Measurements from ENCODE around the gene TOPBP1.
"Not testable (repeated sequence)": the region's sequence is repeated elsewhere in the genome, so short reads cannot be mapped to it uniquely, and the experiment has no call there.

Gene TOPBP1

DNA sequence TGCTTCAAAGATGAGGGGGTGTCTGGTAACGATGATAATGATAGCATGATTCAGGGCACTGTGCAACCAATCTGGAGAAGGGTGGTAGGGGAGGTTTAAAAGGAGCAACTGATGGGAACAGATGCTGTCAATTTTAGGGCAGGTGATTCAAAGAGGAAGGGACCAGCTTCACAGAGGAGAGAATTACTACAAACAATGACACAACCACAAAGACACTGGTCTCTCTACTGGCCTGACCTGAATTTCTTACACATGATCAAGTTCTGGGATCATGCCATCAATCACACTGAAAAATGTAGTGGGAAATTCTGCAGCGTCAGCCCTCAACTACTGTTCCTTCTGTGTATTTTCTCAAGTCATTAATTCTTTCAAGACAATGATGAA, 90.8 kb downstream of the TOPBP1 start:
- no peak for DNase-seq (ENCODE audit: low spot score)

GRCh38 chr3:133570139-133570936, 91.4 kb downstream of the TOPBP1 start:
- no peak for DNase-seq (ENCODE audit: low spot score)

DNA sequence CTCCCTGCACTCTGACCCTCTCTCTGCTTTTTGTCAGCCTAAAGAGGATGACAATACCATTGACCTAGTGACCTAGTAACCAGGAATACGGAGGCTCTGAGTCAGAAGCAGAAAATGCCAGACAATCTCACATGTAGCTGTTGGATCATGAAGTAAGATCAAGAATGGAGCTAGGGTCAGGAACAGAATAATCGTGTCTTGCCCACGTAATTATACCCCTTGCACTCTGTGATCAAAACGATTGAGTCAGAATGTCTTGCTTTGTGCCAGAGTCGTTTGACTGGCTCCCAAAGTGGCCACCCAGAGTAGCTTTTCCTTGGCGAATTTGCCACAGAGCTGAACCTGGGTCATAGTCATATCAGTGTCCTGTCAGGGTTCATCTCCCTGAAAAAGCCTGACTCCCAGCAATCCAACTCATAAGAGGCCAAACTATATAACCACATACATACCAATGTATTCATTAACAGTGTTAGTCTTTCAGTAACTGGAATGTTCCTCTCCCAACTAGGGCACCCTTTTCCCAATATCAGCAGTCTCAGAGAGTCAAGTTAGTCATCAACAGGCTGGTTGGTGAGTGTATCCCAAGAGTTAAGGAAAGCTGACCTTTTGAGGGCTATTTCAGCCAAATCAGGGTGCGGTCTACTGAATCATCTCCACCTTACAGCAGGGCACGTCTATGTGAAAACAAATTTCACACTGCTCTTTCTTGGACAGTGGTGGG, 93.3 kb downstream of the TOPBP1 start:
- no peak for DNase-seq (ENCODE audit: low spot score)

DNA sequence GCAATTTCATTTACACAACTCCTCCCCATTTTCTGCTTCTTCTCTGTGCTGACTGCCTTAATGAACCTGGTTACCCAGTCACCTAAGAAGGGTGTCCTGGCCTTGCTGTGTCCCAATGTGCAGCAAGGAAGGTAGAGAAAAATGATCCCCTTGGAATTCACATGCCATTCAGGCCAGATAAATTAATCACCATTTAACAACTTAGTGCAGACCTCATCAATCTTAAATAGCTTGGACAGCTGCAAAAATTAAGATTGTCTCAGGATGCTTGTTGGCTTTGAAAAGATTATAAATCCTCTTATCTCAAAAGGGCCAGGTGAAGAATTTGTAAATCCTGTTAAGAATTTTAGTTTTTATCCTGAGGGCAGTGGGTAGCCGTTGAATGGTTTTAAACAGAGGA, 97.9 kb downstream of the TOPBP1 start:
- DNase-seq (ENCODE audit: low spot score) = no peak

- DNase-seq (ENCODE audit: low spot score) = no peak
Measured at GRCh38 chr3:133563186-133563591, 98.6 kb downstream of the TOPBP1 start.

GRCh38 chr3:133562376-133562775, 99.4 kb downstream of the TOPBP1 start:
- DNase-seq (ENCODE audit: low spot score) = no peak

DNA sequence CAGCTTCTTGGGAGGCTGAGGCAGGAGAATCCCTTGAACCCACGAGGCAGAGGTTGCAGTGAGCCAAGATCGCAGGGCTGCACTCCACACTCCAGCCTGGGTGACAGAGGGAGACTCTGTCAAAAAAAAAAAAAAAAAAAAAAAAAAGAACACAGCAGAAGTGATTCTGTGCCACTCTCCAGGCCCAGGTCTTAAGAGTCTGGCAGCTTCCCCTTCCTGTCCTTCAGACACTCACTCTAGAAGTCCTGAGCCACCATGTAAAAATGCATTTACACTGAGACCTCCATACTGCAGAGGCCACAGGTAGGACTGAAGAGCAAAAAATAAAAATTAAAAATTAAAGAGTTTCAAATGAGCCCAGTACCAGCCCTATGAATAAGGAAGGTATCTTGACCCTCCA, 100.1 kb downstream of the TOPBP1 start:
- DNase-seq (ENCODE audit: low spot score) = no peak

DNA sequence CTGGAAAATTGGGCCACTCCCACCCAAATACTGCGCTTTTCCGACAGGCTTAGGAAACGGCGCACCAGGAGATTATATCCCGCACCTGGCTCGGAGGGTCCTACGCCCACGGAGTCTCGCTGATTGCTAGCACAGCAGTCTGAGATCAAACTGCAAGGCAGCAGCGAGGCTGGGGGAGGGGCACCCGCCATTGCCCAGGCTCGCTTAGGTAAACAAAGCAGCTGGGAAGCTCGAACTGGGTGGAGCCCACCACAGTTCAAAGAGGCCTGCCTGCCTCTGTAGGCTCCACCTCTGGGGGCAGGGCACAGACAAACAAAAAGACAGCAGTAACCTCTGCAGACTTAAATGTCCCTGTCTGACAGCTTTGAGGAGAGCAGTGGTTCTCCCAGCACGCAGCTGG, 110.2 kb downstream of the TOPBP1 start:
- DNase-seq (ENCODE audit: low spot score) = not testable (repeated sequence)

Measured in activated CD4-positive, alpha-beta T cell treated with anti-CD3 and anti-CD28 coated beads, Interleukin-2, Interleukin-4, amounts not matched to agents 100 ng/mL and 50 ng/mL, durations not matched to agents 16 hours and 8 hours (primary cell).